Stimulated activated CD8-positive, alpha-beta memory T cell treated with anti-CD3 and anti-CD28 coated beads, Interleukin-7, amount 100 ng/mL, for 48 hours (primary cell): ENCODE data around the gene REEP5.
"Not testable (repeated sequence)": the region's sequence is repeated elsewhere in the genome, so short reads cannot be mapped to it uniquely, and the experiment has no call there.

Experiments
- DNase-seq, 2 donors: peaks; one replicate each; pipeline ENCODE4 v3.0.0-alpha.2; 2020; ENCODE audit warnings: low read depth in 1 of 2; ENCODE audit errors: extremely low read depth in 1 of 2

REEP5 gene

GRCh38 chr5:112892776-112893175 is 29.3 kb downstream of the REEP5 start:
- DNase-seq, result no peak

- DNase-seq, result not testable (repeated sequence)
These were observed 30.0 kb downstream of the REEP5 start for GRCh38 chr5:112892066-112892465.

DNA sequence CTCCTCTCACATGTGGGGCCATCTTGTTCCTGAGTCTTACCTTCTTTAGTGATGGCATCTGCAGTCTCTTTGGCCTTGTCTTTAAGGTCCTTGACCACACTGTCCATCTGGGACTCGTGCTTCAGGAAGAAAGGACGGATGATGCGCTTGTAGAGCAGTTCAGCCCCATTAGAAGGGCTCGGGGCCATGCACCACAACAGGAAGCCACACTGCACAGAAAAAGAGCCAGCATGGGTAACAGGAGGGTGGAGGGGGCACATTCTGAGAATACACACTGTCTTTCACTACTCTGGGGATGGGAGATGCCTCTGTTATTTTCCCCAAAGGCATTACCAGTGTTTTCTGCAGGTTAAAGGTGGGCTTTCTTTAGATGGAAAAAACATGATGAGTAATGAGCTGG is 35.1 kb downstream of the REEP5 start:
- DNase-seq, result no peak

DNA sequence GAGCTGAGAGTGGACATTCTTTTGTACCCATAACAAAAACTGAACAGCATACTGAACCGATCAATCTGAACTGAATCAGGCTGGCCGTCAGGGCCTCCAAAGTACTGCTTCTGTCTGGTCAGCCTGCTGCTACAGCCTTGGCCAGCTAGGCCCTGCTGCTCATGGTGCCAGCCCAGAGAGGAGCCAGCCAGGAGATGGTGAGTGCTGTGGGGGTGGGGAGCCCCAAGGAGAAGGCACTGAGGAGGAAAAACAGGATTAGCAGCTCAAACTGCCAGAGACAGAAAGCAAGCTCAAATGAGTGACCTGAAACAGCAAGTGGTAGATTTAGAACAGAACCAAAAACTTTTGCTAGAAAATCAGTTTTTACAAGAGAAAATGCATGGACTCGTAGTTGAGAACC is 37.0 kb downstream of the REEP5 start:
- no peak for DNase-seq

GRCh38 chr5:112883192-112883591 is 38.8 kb downstream of the REEP5 start:
- no peak for DNase-seq

- no peak for DNase-seq
These were observed 41.6 kb downstream of the REEP5 start for GRCh38 chr5:112880219-112880964.

DNA sequence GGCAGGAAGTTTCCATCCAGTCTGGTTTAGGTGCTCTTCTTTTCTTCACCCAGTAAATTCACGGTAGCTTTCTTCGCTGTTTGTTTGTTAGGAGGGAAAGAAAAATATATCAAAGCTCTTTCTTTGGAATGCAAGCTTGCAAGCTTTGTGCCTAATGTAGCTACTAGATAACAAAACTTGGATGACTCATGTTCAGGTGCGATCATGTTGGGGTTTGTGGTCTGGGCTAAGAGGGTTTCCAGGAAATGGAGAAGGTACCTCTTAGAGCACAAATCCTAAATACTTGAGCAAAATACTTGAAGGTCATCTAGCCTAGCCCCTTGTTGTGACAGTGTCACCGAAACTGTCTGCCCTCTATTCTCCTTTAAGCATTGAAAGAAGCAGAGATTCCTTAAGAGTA is 43.3 kb downstream of the REEP5 start:
- peak; percentile 13 to 48 for DNase-seq

DNA sequence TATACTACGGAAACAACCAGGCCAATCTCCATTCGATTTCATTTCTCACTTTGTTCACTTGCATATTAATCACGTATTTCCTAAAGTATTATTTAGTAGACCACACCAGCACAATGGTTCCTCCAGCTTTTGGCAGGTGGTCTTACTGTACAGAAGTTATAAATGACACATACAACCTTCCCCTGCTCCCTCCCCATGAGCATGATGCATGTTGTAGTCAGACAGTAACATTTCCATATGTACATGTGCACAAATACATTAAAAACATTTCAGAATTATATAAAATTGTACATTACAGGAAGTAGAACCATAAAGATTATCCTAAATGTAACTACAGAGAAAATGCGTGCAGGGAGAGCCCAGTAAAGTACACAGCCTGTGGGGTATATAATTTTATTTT is 43.9 kb downstream of the REEP5 start:
- DNase-seq, result no peak

GRCh38 chr5:112876362-112876761 is 45.7 kb downstream of the REEP5 start:
- DNase-seq, result no peak

GRCh38 chr5:112870966-112871365 is 51.1 kb downstream of the REEP5 start:
- DNase-seq, result no peak

- DNase-seq, result no peak
These were observed 52.1 kb downstream of the REEP5 start for GRCh38 chr5:112869948-112870347.

DNA sequence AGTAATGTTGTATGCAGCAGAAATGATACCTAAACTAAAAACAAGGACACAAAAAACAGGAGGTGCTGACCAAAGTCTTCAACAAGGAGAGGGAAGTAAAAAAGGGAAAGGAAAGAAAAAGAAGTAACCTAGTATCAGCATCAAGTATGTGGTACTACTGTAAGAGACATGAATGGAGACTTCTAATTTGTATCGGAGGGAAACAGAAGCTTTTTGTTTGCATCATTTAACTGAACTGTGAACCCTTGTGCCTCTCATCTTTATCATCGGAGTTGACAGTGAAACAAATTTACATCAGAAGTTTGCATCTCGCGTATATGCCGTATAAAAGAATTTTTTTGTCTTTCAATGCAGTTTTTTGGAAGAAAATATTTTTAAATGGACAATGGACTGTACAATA is 54.6 kb downstream of the REEP5 start:
- no peak for DNase-seq

DNA sequence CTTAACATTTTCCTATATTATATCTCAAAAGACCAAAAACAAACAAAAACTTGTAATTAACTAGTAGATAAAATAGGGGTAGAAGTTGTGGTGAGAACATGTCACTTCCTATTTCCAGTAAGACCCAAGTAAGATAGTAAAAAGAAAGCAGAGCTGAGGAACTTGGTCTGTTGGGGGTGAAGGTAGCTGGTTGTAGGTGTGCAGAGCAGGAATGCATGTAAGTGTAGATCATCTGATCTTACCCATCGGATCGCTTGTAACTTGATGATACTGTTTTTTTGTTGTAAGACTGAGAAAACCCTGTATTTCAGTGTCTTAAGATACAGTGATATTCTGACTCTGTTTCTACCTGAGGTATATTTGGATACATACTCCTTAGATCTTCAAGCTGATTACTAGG is 55.3 kb downstream of the REEP5 start:
- no peak for DNase-seq

DNA sequence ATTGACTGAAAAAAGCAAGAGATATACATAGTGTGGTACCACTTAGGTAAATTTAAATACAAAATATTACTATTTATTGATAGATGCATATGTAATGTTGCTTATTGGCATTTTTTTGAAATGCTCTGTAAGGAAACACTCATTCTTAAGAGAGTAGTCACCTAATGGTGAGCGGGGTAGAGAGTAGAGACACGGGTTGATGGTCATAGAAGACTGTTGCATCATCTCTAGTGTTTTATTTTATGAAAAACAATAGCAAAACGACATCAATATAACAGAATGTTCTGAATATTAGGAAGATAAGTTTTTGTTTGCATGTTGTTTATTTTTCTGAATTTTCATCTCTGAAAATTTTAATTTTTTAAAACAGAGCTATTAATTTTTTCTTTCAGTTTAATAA is 56.9 kb downstream of the REEP5 start:
- DNase-seq, result no peak

GRCh38 chr5:112863549-112863948 is 58.5 kb downstream of the REEP5 start:
- no peak for DNase-seq

DNA sequence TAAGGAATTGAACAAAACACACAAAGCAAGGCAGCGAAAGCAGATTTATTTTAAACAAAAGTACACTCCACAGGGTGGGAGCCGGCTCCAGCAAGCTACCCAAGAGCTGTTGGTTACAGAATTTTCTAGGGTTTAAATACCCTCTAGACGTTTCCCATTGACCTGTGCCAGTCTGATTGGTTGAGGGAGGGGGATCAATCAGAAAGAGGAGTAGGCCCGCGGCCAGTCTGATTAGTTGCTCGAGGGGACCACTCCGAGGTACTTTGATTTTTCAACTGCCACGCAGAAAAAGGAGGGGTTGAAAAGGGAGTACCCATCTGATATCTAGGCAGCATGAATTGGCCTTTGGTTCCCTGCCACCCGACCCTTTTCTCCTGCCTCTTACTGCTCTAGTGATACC is 59.9 kb downstream of the REEP5 start:
- DNase-seq, result no peak

DNA sequence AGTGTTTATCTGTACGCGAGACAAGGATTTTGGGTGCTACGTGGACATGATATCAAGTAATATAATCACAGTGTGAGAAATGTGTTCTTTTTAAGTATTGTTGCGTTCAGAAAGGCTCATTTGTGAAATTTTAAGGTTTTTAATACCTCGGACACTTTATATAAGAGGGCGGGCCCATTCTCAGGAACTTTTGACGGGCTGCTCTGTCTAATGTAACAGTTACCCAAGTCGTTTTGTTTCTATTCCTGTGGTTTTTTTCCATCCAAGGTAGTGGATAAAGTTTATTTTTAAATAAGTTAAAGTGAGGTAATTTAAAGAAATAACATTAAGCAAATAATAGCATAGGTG is 60.4 kb downstream of the REEP5 start:
- no peak for DNase-seq

DNA sequence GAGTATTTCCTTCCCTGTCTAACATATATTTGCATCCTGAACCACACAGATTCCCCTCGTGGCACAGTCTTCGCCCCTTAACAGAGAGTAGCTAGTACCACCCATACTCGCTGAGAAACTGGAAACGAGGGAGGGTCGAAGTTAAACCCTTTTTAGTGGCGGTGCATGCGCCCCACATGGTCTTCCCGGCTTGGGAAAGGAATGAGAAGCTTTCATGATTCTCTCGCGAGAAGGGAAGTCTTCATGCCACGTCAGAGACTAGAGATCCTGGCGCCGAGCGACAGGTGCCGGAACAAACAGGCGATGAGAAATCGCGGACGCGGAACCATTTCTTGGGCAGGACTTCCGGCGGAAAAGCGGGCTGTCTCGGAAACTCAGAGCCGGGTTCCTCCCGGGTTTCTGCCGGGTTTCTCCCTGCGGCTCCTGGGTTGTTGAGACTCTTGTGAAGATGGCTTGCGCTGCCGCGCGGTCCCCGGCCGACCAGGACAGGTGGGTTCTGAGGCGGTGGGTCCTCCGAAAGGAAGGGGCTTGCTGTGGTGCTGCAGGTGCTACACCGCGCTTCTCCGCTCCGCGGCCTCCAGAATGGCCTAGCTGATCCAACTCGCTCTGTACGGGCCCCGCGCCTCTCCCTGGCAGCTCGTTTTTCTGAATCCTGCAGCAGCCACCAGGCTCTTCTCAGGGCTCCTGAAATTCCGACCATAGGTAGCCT is 60.9 kb downstream of the REEP5 start, which contains the start of gene SRP19:
SRP19 (plus strand) TSS at position 359 of the 709 bp plus-strand sequence; CDS start at position 449, 90 bp downstream.
- DNase-seq, result peak; percentile 84 to 88

- DNase-seq, result not testable (repeated sequence)
These were observed 61.5 kb downstream of the REEP5 start for GRCh38 chr5:112860571-112860928.

- DNase-seq, result no peak
These were observed 64.2 kb downstream of the REEP5 start for GRCh38 chr5:112857866-112858265.

DNA sequence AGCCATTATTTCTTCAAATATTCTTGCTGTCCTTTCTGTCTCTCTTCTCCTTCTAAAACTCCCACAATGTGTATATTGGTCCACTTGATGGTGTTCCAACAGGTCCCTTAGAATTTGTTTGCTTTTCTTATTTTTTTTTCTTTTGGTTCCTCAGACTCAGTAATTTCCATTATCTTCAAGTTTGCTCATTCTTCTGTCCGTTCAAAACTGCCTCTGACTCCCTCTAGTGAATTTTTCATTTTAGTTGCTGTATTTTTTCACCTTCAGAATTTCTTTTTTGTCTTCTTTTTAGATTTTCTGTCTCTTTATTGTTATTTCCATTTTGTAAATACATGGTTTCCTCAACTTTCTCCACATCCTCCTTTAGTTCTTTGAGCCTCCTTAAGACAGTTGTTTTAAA is 67.4 kb downstream of the REEP5 start:
- DNase-seq, result no peak

DNA sequence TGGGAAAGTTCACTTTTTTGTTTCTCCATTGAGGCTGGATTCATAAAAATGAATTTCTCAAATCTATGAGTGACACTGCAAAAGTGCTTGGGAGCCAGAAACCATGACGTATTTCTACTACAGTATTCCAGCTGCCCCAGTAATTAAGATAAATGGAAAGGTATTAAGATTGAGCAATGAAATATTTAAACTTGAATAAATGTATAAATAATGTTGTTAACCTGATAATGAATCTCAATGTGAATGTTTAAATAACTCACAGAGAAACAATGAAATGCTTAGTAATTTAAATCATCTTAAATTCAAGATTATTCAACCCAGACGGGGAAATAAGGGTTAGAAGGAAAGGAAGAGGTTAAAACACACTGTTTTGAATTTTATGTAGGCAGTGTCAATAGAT is 72.1 kb downstream of the REEP5 start:
- DNase-seq, result no peak
